Mammary epithelial cell (primary cell): Measurements from ENCODE around the gene ECHDC1.

ENCODE experiments used
- EZH2 ChIP-seq: IDR thresholded peaks from 2 replicates; pipeline ENCODE4 v1.6.1; 2012; ENCODE audit warnings: low read length, inconsistent platforms, borderline replicate concordance
- TF ChIP-seq, protein P1 (sequence below), 2 donors: IDR thresholded peaks in 1 of 2; conservative IDR thresholded peaks in 1 of 2; 2 replicates each; pipeline ENCODE4 v1.5.1; 2011 to 2012; ENCODE audit warnings: inconsistent platforms in 2 of 2, low read length in 2 of 2, mild to moderate bottlenecking in 2 of 2, control low read depth in 1 of 2, low read depth in 1 of 2; ENCODE audit not compliant: insufficient read depth in 1 of 2; ENCODE audit errors: extremely low read depth in 1 of 2

DNA sequence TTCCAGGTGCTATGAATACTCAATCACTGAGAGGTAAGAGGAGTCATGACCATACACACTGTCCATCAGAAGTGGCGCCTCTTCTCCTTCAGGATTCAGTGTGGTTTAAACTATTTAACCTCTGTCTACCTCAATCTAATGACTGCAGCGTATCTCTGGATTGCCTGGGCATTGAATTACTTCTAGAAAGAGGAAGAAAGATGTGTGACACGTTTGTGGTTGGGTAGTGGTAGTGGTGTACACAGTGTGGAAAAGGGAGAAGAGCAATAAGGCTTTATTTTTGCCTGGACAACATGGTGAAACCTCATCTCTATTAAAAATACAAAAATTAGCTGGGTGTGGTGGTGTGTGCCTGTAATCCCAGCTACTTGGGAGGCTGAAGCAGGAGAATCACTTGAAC is 38.0 kb upstream of the ECHDC1 start:
- TF ChIP-seq, protein P1, sequence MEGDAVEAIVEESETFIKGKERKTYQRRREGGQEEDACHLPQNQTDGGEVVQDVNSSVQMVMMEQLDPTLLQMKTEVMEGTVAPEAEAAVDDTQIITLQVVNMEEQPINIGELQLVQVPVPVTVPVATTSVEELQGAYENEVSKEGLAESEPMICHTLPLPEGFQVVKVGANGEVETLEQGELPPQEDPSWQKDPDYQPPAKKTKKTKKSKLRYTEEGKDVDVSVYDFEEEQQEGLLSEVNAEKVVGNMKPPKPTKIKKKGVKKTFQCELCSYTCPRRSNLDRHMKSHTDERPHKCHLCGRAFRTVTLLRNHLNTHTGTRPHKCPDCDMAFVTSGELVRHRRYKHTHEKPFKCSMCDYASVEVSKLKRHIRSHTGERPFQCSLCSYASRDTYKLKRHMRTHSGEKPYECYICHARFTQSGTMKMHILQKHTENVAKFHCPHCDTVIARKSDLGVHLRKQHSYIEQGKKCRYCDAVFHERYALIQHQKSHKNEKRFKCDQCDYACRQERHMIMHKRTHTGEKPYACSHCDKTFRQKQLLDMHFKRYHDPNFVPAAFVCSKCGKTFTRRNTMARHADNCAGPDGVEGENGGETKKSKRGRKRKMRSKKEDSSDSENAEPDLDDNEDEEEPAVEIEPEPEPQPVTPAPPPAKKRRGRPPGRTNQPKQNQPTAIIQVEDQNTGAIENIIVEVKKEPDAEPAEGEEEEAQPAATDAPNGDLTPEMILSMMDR (conservative IDR thresholded peaks at IDR 0.05 in 1 of 2, IDR thresholded peaks at IDR 0.05 in 1 of 2; ENCODE audit: extremely low read depth in 1 of 2, insufficient read depth in 1 of 2, low read depth in 1 of 2, low read length in 2 of 2), result no peak
- TF ChIP-seq EZH2, result no peak
